K562 (cell line): ENCODE results near the gene DEFB110. TPM values are rescaled to one million over a fixed set of nuclear protein-coding genes. Genes with fewer than 3 reads are reported as not detected.

Experiments
- ATAC-seq: fragments of 200-7000 bp; cut with Tn5 transposase; 3 replicates; pipeline ENCODE4 v1.9.1; 2020; ENCODE audit warnings: moderate library complexity
- Bru-seq: library from RNA; stranded (reverse); fragments of 400-500 nt; gene quantifications from one replicate; lab custom pipeline; 2021; lab: Mats Ljungman, UMichigan
- BruChase-seq, 2 experiments: library from RNA; stranded (reverse); fragments of 400-500 nt; gene quantifications; one replicate each; lab custom pipeline; 2021; lab: Mats Ljungman, UMichigan
- BruUV-seq: library from RNA; stranded (reverse); fragments of 400-500 nt; replicated peaks from 2 replicates; lab custom pipeline; 2021; lab: Mats Ljungman, UMichigan
- CTCF ChIA-PET: fragments of 300-600 bp; formaldehyde crosslinking; extraction: SDS; loops from one replicate; lab custom pipeline; 2021; ENCODE audit warnings: low intra/inter-chr PET ratio; lab: Yijun Ruan, JAX
- POLR2A ChIA-PET: fragments of 300-600, 350-650 bp; sonication (Branson Sonifier 250); formaldehyde crosslinking; extraction: SDS; loops from one replicate; lab custom pipeline; 2021; ENCODE audit warnings: antibody characterized with exemption, inconsistent platforms; lab: Yijun Ruan, JAX
- DNase-seq, 4 experiments: peaks; one replicate each; pipeline versions ENCODE4 v3.0.0 to v3.0.0-alpha.2; 2011 to 2018; ENCODE audit warnings: low spot score in 3 of 4, mixed read lengths in 3 of 4; ENCODE audit errors: extremely low read depth in 1 of 4
- FAIRE-seq: peaks from 2 replicates; lab custom pipeline; 2011; peaks lifted over from hg19 to GRCh38; lab: Jason Lieb, UNC
- H2AFZ ChIP-seq: 2 replicates; pipeline ENCODE4 v1.6.0; 2011; ENCODE audit warnings: low read depth, low read length, control low read depth, inconsistent platforms
- H3K27ac ChIP-seq: fragments of 200-600 bp; 3 replicates; pipeline ENCODE4 v1.8.0; 2011; ENCODE audit warnings: low read depth, mild to moderate bottlenecking, control low read depth, inconsistent platforms, low read length, moderate library complexity, mixed read lengths; ENCODE audit errors: extremely low read depth
- H3K27me3 ChIP-seq, 2 experiments: fragments of 300-600 bp in 1 of 2; 2 replicates in 1 of 2; 3 replicates in 1 of 2; pipeline versions ENCODE4 v1.6.0 to v1.8.0; 2011; ENCODE audit warnings: inconsistent platforms in 2 of 2, low read length in 2 of 2, mild to moderate bottlenecking in 1 of 2, mixed read lengths in 1 of 2, moderate library complexity in 1 of 2; ENCODE audit not compliant: control insufficient read depth in 2 of 2, insufficient read depth in 2 of 2
- H3K36me3 ChIP-seq: fragments of 300-600 bp; 3 replicates; pipeline ENCODE4 v1.8.0; 2011; ENCODE audit warnings: mild to moderate bottlenecking, low read length, inconsistent platforms; ENCODE audit not compliant: control insufficient read depth, insufficient read depth
- H3K4me1 ChIP-seq, 2 experiments: fragments of 200-600 bp in 1 of 2; replicated peaks in 1 of 2; 2 replicates in 1 of 2; 3 replicates in 1 of 2; pipeline versions ENCODE4 v1.5.1 to v1.8.0; 2011; ENCODE audit warnings: inconsistent platforms in 2 of 2, low read length in 2 of 2, mild to moderate bottlenecking in 1 of 2, mixed read lengths in 1 of 2, moderate library complexity in 1 of 2; ENCODE audit not compliant: control insufficient read depth in 2 of 2, insufficient read depth in 2 of 2
- H3K4me2 ChIP-seq: 2 replicates; pipeline ENCODE4 v1.6.1; 2011; ENCODE audit warnings: low read length, control low read depth, inconsistent platforms, mixed read lengths; ENCODE audit not compliant: insufficient read depth
- H3K4me3 ChIP-seq: fragments of 200-600 bp; sonication (generic), shearing (Covaris generic); 2 replicates; pipeline ENCODE4 v1.5.1; 2016; ENCODE audit warnings: control low read depth, inconsistent platforms
- H3K79me2 ChIP-seq: fragments of 200-600 bp; 3 replicates; pipeline ENCODE4 v1.8.0; 2011; ENCODE audit warnings: low read length, inconsistent platforms; ENCODE audit not compliant: control insufficient read depth, insufficient read depth
- H3K9ac ChIP-seq, 2 experiments: 2 replicates each; pipeline versions ENCODE4 v1.6.0 to v1.6.1; 2011; ENCODE audit warnings: low read depth in 2 of 2, low read length in 2 of 2, control low read depth in 1 of 2, inconsistent platforms in 1 of 2, mild to moderate bottlenecking in 1 of 2, mixed read lengths in 1 of 2; ENCODE audit not compliant: insufficient read depth in 1 of 2
- H3K9me1 ChIP-seq: one replicate; pipeline ENCODE4 v1.6.0; 2011; ENCODE audit warnings: inconsistent platforms, mild to moderate bottlenecking, low read length, moderate library complexity; ENCODE audit not compliant: control insufficient read depth, insufficient read depth
- H3K9me3 ChIP-seq: replicated peaks from 2 replicates; pipeline ENCODE4 v1.5.1; 2011; ENCODE audit warnings: low read depth, low read length, inconsistent platforms; ENCODE audit not compliant: control insufficient read depth, insufficient read depth
- H4K20me1 ChIP-seq: replicated peaks from 2 replicates; pipeline ENCODE4 v1.6.1; 2011; ENCODE audit warnings: low read length, inconsistent platforms, mixed read lengths; ENCODE audit not compliant: control insufficient read depth, insufficient read depth
- HMGN3 ChIP-seq: IDR thresholded peaks from 2 replicates; pipeline ENCODE4 v1.6.1; 2011; ENCODE audit warnings: borderline replicate concordance, low read depth, mild to moderate bottlenecking, mixed read lengths, low read length; ENCODE audit not compliant: insufficient read length; ENCODE audit errors: extremely low read depth
- HNRNPK ChIP-seq: fragments of 200-400 bp; formaldehyde crosslinking; IDR thresholded peaks from one replicate; pipeline ENCODE4 v1.6.1; 2018; ENCODE audit warnings: mild to moderate bottlenecking, low read depth, low read length; ENCODE audit not compliant: poor library complexity, severe bottlenecking
- KAT2B ChIP-seq: IDR thresholded peaks from one replicate; pipeline ENCODE4 v1.6.1; 2012; ENCODE audit warnings: low read depth, mild to moderate bottlenecking, control low read depth, inconsistent platforms, low read length, moderate library complexity
- ZNF134 ChIP-seq: fragments of 250-450 bp; sonication (Bioruptor Pico); conservative IDR thresholded peaks from 2 replicates; pipeline ENCODE4 v1.4.0; 2020
- ZNF445 ChIP-seq: fragments of 250-450 bp; sonication (Bioruptor Pico); IDR thresholded peaks from 2 replicates; pipeline ENCODE4 v1.4.0; 2020; ENCODE audit warnings: low read depth, mild to moderate bottlenecking, moderate library complexity
- ZNF589 ChIP-seq: fragments of 200-800 bp; sonication (Bioruptor generic); IDR thresholded peaks from 2 replicates; pipeline ENCODE4 v1.6.1; 2016; ENCODE audit warnings: low read depth, missing genetic modification characterization, missing compliant biosample characterization
- WGBS: fragments of 100-300 bp; shearing (Covaris generic); methylation state at CpG from one replicate; pipeline ENCODE4 v1.1.6; 2016; ENCODE audit warnings: low coverage, mixed read lengths; ENCODE audit not compliant: insufficient coverage; ENCODE audit errors: missing lambda C conversion rate; 5-methylcytosine and 5-hydroxymethylcytosine counted together
- in situ Hi-C: fragments of 300-500 bp; cut with MboI; formaldehyde crosslinking; loops from 4 replicates; pipeline ENCODE4 v1.15.0; 2018; ENCODE audit warnings: inconsistent platforms, mixed read lengths
- intact Hi-C: fragments of 100-400 bp; cut with micrococcal nuclease; formaldehyde crosslinking; loops from 2 replicates; pipeline ENCODE4 v1.14.2; 2022
- long read RNA-seq, 3 experiments: library from polyadenylated mRNA in 2 of 3; library from RNA in 1 of 3; unstranded in 2 of 3; stranded (forward) in 1 of 3; transcript quantifications; one replicate each; pipeline ENCODE4 v2.0.0, GENCODE V29; 2019 to 2022
- polyA minus RNA-seq, 3 experiments: library from RNA; depleted of rRNA, polyadenylated mRNA; stranded (reverse); fragments of >200 nt; gene quantifications; 2 replicates each; pipeline ENCODE4 v1.2.3, GENCODE V29; 2011
- polyA plus RNA-seq, 8 experiments: library from polyadenylated mRNA; depleted of rRNA in 4 of 8; stranded (reverse) in 5 of 8; unstranded in 3 of 8; fragments of >200 nt; fragmentation: Nextera tagmentation in 2 of 8; fragmentation: Illumina TruSeq in 1 of 8; extraction: Ambion mirVana in 2 of 8; extraction: Trizol in 1 of 8; gene quantifications; 2 replicates each; pipeline versions ENCODE4 v1.2.1 to v1.2.3, GENCODE V29; 2011 to 2014; ENCODE audit warnings: inconsistent platforms in 1 of 8, missing spikeins in 1 of 8
- total RNA-seq, 7 experiments: library from RNA; depleted of rRNA in 6 of 7; stranded (reverse); fragments of >200 nt in 6 of 7; fragmentation: Illumina TruSeq in 2 of 7; extraction: Trizol in 2 of 7; gene quantifications; 2 replicates each; pipeline versions ENCODE4 v1.2.1 to v1.2.3, GENCODE V29; 2011 to 2021; ENCODE audit warnings: low replicate concordance in 1 of 7

The DEFB110 gene
- total RNA-seq (2011; cell fraction: chromatin; rRNA removed; ENCODE audit: low replicate concordance), result not detected in 2 replicates
- not detected in 2 replicates for total RNA-seq (2011; cell fraction: nucleolus; rRNA removed)
- total RNA-seq (2011; cell fraction: nucleoplasm; rRNA removed), result not detected in 2 replicates
- total RNA-seq (2014; rRNA removed), result not detected in 2 replicates
- not detected in 2 replicates for total RNA-seq (2014; rRNA removed; fragmentation: Illumina TruSeq; extraction: Trizol)
- not detected in 2 replicates for total RNA-seq (2015; rRNA removed; fragmentation: Illumina TruSeq; extraction: Trizol)
- total RNA-seq (2021), result not detected in 2 replicates
- not detected in 2 replicates for polyA plus RNA-seq (2011; rRNA removed)
- polyA plus RNA-seq (2011; cell fraction: cytosol; rRNA removed), result not detected in 2 replicates
- not detected in 2 replicates for polyA plus RNA-seq (2011; cell fraction: nucleus; rRNA removed)
- polyA plus RNA-seq (2012), result not detected in 2 replicates
- polyA plus RNA-seq (2014; fragmentation: Illumina TruSeq; extraction: Trizol), result not detected in 2 replicates
- not detected for polyA plus RNA-seq (2014; fragmentation: Nextera tagmentation; extraction: Ambion mirVana)
- not detected in 2 replicates for polyA plus RNA-seq (2014; rRNA removed)
- polyA minus RNA-seq (2011; rRNA and poly(A)+ RNA removed), result not detected in 2 replicates
- polyA minus RNA-seq (2011; cell fraction: cytosol; rRNA and poly(A)+ RNA removed), result not detected in 2 replicates
- polyA minus RNA-seq (2011; cell fraction: nucleus; rRNA and poly(A)+ RNA removed), result not detected in 2 replicates
- Bru-seq, nascent RNA, result not detected
- BruChase-seq, experiment 1, labeled RNA remaining after a 2-hour chase, result not detected
- BruChase-seq, experiment 2, labeled RNA remaining after a 6-hour chase, result not detected
- long read RNA-seq, experiment 1, result 0 reads
- long read RNA-seq, experiment 2, result 0 reads
- long read RNA-seq, experiment 3, result 0 reads

DNA sequence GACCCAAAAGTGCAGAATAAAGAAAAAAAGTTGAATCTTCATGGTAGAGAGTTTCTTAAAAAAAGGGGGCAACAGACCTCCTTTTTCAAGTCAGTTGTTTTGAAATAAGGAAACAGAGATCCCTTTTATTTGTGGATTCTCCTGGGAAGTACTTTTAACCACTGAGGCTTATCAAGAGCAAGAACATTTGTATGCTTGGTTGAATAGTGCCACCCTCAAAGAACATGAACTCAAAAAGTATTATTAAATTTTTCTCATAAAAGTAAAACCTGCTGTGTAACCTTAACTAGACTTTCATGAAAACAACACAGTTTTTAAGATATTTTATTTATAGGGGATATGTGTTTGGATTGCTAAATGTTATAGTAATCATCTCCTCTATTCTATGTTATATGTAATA lies at the start of gene DEFB110:
Gene DEFB110 (minus strand): TSS at position 101 of the 400 bp plus-strand sequence. CDS start 59 bp downstream, at position 42.
- CTCF ChIA-PET, result no interaction called here
- no peak for DNase-seq
- ATAC-seq, result no peak
- FAIRE-seq, result no peak
- Histone ChIP-seq H3K79me2 (no peaks in the 10 kb centered on the region), H3K9ac (no peak within 1 kb of the TSS), H4K20me1 (no peaks in the 10 kb centered on the region), H3K27me3 (no peaks in the 10 kb centered on the region), H3K36me3 (no peaks in the 10 kb centered on the region), H3K27ac (no peak within 1 kb of the TSS), H3K9me1 (no peaks in the 10 kb centered on the region), H3K4me2 (no peak within 1 kb of the TSS), H3K4me3 (no peak within 1 kb of the TSS), H3K9me3 (no peaks in the 10 kb centered on the region), H3K4me1 (no peaks in the 10 kb centered on the region), H2AFZ (no peak within 1 kb of the TSS)
- no TSS peak for BruUV-seq
- intact Hi-C loops (no loop called here), in situ Hi-C loops (loop anchor here (5.0 kb wide), 1 partner anchor 405 kb away; no protein-coding TSS in a partner anchor)
- POLR2A ChIA-PET, result no interaction called here
- no peak for TF ChIP-seq ZNF445 (CRISPR knock-in tag)

DNA sequence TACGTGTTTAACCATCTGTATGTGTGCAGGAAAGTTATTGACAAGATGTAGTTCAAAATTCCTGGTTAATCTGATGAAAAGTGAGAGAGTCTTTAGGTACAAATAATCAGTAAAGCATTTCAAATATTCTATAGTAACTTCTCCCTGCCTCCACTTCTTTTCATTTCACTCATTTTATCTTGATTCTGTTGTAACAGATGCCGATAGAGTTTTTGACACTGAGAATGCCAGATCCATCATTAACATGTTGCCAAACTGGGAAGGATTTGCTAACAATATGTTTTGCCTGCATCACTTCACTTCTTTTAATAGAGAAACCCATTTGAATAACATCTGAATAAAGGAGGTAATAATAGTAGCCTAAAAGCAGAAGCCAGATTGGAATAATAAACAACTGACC lies 48.3 kb upstream of the DEFB110 start:
- no peaks in the 10 kb centered on the region for H3K79me2 ChIP-seq
- no peaks in the 10 kb centered on the region for H3K27me3 ChIP-seq
- intact Hi-C loops (no loop called here), in situ Hi-C loops (no loop called here)
- ChIA-PET CTCF (no interaction called here), POLR2A (no interaction called here)
- no peak overlapping the region for H3K4me2 ChIP-seq
- H2AFZ ChIP-seq, result no peak overlapping the region
- BruUV-seq, result no TSS peak
- no peaks in the 10 kb centered on the region for H3K9me3 ChIP-seq
- no peak for TF ChIP-seq ZNF134 (CRISPR knock-in tag)
- no peak for TF ChIP-seq HMGN3
- TF ChIP-seq ZNF589 (CRISPR knock-in tag), result no peak
- TF ChIP-seq HNRNPK, result no peak
- TF ChIP-seq KAT2B, result no peak
- no peak for ATAC-seq
- H3K36me3 ChIP-seq, result no peaks in the 10 kb centered on the region
- H3K9me1 ChIP-seq, result no peaks in the 10 kb centered on the region
- no peak overlapping the region for H3K27ac ChIP-seq
- no peak overlapping the region for H3K9ac ChIP-seq
- no peak for FAIRE-seq
- no peaks in the 10 kb centered on the region for H3K4me1 ChIP-seq
- H3K4me3 ChIP-seq, result no peak overlapping the region
- WGBS, result 0% methylated on average over 2 of the region's 2 CpGs
- no peak for DNase-seq
- no peaks in the 10 kb centered on the region for H4K20me1 ChIP-seq
